ENCODE results near the gene LNX2. TPM values are rescaled to one million over a fixed set of nuclear protein-coding genes. Genes with fewer than 3 reads are reported as not detected.

The LNX2 gene
- total RNA-seq, 2 donors from 2014 or later = 11.2 to 23.1 TPM

GRCh38 chr13:27663947-27664346, 43.6 kb upstream of the LNX2 start:
- TF ChIP-seq CTCF (IDR thresholded peaks at IDR 0.05) (no peak), POLR2A (IDR thresholded peaks at IDR 0.05) (no peak)
- Histone ChIP-seq H3K27me3 (no peaks in the 10 kb centered on the region), H3K27ac (no peak overlapping the region), H3K9me3 (no peaks in the 10 kb centered on the region), H3K4me3 (no peak overlapping the region), H3K4me1 (peaks cover 30% of the 10 kb centered on the region), H3K36me3 (replicated peaks in 1 of 2; ENCODE audit: insufficient read depth in 1 of 2, low read depth in 2 of 2) (peaks cover 0 to 2% of the 10 kb centered on the region in 2 donors)
- ATAC-seq (no peak), DNase-seq (no peak)
- WGBS, 2 donors = 88 to 90% methylated on average over 8 of the region's 8 CpGs
- intact Hi-C loops (cut with DNase I) = no loop called here

- Histone ChIP-seq H3K9me3 (no peaks in the 10 kb centered on the region), H3K36me3 (replicated peaks in 1 of 2; ENCODE audit: insufficient read depth in 1 of 2, low read depth in 2 of 2) (peaks cover 0 to 2% of the 10 kb centered on the region in 2 donors), H3K27me3 (no peaks in the 10 kb centered on the region), H3K4me1 (peaks cover 40% of the 10 kb centered on the region), H3K4me3 (no peak overlapping the region), H3K27ac (no peak overlapping the region)
- ATAC-seq = no peak
- TF ChIP-seq POLR2A (IDR thresholded peaks at IDR 0.05) (no peak), CTCF (IDR thresholded peaks at IDR 0.05) (no peak)
- no peak for DNase-seq
- 62 to 82% methylated on average over 2 of the region's 2 CpGs for WGBS, 2 donors
- intact Hi-C loops (cut with DNase I) = no loop called here
These were observed 42.6 kb upstream of the LNX2 start for GRCh38 chr13:27662738-27663470.

- DNase-seq (no peak), ATAC-seq (peak; percentile 47)
- peak overlapping the region in 3 of 4 donors; percentile 8 to 75 (median 64) for H3K27ac ChIP-seq
- H3K4me3 ChIP-seq = no peak overlapping the region
- intact Hi-C loops (cut with DNase I) = no loop called here
- TF ChIP-seq CTCF (IDR thresholded peaks at IDR 0.05) (no peak), POLR2A (IDR thresholded peaks at IDR 0.05) (no peak)
- H3K9me3 ChIP-seq = no peaks in the 10 kb centered on the region
- H3K27me3 ChIP-seq = no peaks in the 10 kb centered on the region
- H3K4me1 ChIP-seq = peaks cover 47% of the 10 kb centered on the region
- H3K36me3 ChIP-seq (replicated peaks in 1 of 2; ENCODE audit: insufficient read depth in 1 of 2, low read depth in 2 of 2) = peaks cover 0 to 2% of the 10 kb centered on the region in 2 donors
These were observed 40.7 kb upstream of the LNX2 start for GRCh38 chr13:27661017-27661416.

GRCh38 chr13:27660511-27660910, 40.2 kb upstream of the LNX2 start:
- intact Hi-C loops (cut with DNase I) = no loop called here
- no peak for ATAC-seq
- Histone ChIP-seq H3K4me3 (no peak overlapping the region), H3K4me1 (peaks cover 47% of the 10 kb centered on the region), H3K27ac (peak overlapping the region in 2 of 4 donors; percentile 64 to 75), H3K36me3 (replicated peaks in 1 of 2; ENCODE audit: insufficient read depth in 1 of 2, low read depth in 2 of 2) (no peaks in the 10 kb centered on the region), H3K9me3 (no peaks in the 10 kb centered on the region), H3K27me3 (no peaks in the 10 kb centered on the region)
- no peak for DNase-seq
- TF ChIP-seq CTCF (IDR thresholded peaks at IDR 0.05) (no peak), POLR2A (IDR thresholded peaks at IDR 0.05) (no peak)
- WGBS, 2 donors = 94% methylated on average over 6 of the region's 6 CpGs
